Stimulated activated naive CD8-positive, alpha-beta T cell treated with anti-CD3 and anti-CD28 coated beads, Interleukin-15, Interleukin-2, amounts not matched to agents 100 U/mL and 50 U/mL, for 24 hours (primary cell): ENCODE results near the gene PATE3.

Source experiments
- ATAC-seq: fragments of 150-1000 bp; cut with Tn5 transposase; one replicate; pipeline ENCODE4 v1.10.0; 2021
- DNase-seq: peaks from one replicate; pipeline ENCODE4 v3.0.0; 2021

PATE3 gene

GRCh38 chr11:125787827-125788226 lies at the start of gene PATE3:
Gene PATE3 (plus strand): TSS chr11:125788127. CDS start chr11:125788152, 25 bp downstream.
- DNase-seq (no peak), ATAC-seq (no peak)

GRCh38 chr11:125740617-125741016 lies 47.3 kb upstream of the PATE3 start:
- DNase-seq: no peak
- ATAC-seq: no peak

- ATAC-seq: no peak
- DNase-seq: no peak
These were observed 44.2 kb upstream of the PATE3 start for GRCh38 chr11:125743681-125744080.

- ATAC-seq (no peak), DNase-seq (no peak)
These were observed 41.9 kb upstream of the PATE3 start, which contains the start of gene PATE1 for GRCh38 chr11:125745979-125746378. Gene PATE1 (plus strand): TSS chr11:125746279. CDS start chr11:125746305, 26 bp downstream.

- DNase-seq (no peak), ATAC-seq (no peak)
These were observed 37.3 kb upstream of the PATE3 start for GRCh38 chr11:125750629-125751028.

- ATAC-seq: no peak
- no peak for DNase-seq
These were observed 31.9 kb upstream of the PATE3 start for GRCh38 chr11:125756050-125756449.

- DNase-seq (no peak), ATAC-seq (no peak)
These were observed 25.5 kb upstream of the PATE3 start for GRCh38 chr11:125762445-125762844.

GRCh38 chr11:125763483-125763882 lies 24.4 kb upstream of the PATE3 start:
- ATAC-seq: no peak
- DNase-seq: no peak

- DNase-seq: no peak
- ATAC-seq: no peak
These were observed 21.7 kb upstream of the PATE3 start for GRCh38 chr11:125766251-125766650.

- ATAC-seq (no peak), DNase-seq (no peak)
These were observed 19.4 kb upstream of the PATE3 start for GRCh38 chr11:125768336-125769046.

- DNase-seq: no peak
- ATAC-seq: no peak
These were observed 17.3 kb upstream of the PATE3 start for GRCh38 chr11:125770583-125770982.

GRCh38 chr11:125772834-125773505 lies 15.0 kb upstream of the PATE3 start:
- DNase-seq: no peak
- ATAC-seq: no peak

- ATAC-seq: no peak
- no peak for DNase-seq
These were observed 14.4 kb upstream of the PATE3 start for GRCh38 chr11:125773516-125773915.

GRCh38 chr11:125777309-125777708 lies 10.6 kb upstream of the PATE3 start:
- ATAC-seq (no peak), DNase-seq (no peak)

- no peak for DNase-seq
- ATAC-seq: no peak
These were observed 9.2 kb upstream of the PATE3 start, which contains the start of gene PATE2 for GRCh38 chr11:125778728-125779127. Gene PATE2 (minus strand): TSS chr11:125778828. CDS start chr11:125778773, 55 bp downstream.

- DNase-seq (no peak), ATAC-seq (no peak)
These were observed 3.2 kb upstream of the PATE3 start for GRCh38 chr11:125784678-125785077.

- ATAC-seq (no peak), DNase-seq (no peak)
These were observed 2.9 kb downstream of the PATE3 start for GRCh38 chr11:125790825-125791224.

GRCh38 chr11:125797641-125798040 lies 9.7 kb downstream of the PATE3 start:
- DNase-seq (no peak), ATAC-seq (no peak)

- ATAC-seq (no peak), DNase-seq (no peak)
These were observed 11.9 kb downstream of the PATE3 start for GRCh38 chr11:125799808-125800207.

- no peak for DNase-seq
- ATAC-seq: no peak
These were observed 14.5 kb downstream of the PATE3 start for GRCh38 chr11:125802387-125802786.

GRCh38 chr11:125807909-125808308 lies 20.0 kb downstream of the PATE3 start:
- ATAC-seq (no peak), DNase-seq (no peak)

GRCh38 chr11:125833016-125833415 lies 45.1 kb downstream of the PATE3 start, which contains the start of gene PATE4:
Gene PATE4 (plus strand): TSS chr11:125833316. CDS start chr11:125833360, 44 bp downstream.
- no peak for ATAC-seq
- DNase-seq: no peak

GRCh38 chr11:125835748-125836147 lies 47.8 kb downstream of the PATE3 start:
- ATAC-seq: no peak
- DNase-seq: no peak
